Body of pancreas (tissue), 4 donors: ENCODE results near the gene WWOX. TPM values are rescaled to one million over a fixed set of nuclear protein-coding genes. Genes with fewer than 3 reads are reported as not detected.

Experiments
- ATAC-seq: fragments of 150-250 bp; one replicate; pipeline ENCODE4 v1.9.1; 2016
- DNase-seq, 4 donors: peaks; one replicate each; pipeline ENCODE4 v3.0.0-alpha.2; 2019
- H3K27ac ChIP-seq, 4 donors: fragments of 200-600 bp; sonication (generic); 1 replicate in 3 of 4; 2 replicates in 1 of 4; pipeline versions ENCODE4 v1.5.1 to v1.6.1; 2016 to 2019; ENCODE audit warnings: mild to moderate bottlenecking in 1 of 4, mixed read lengths in 1 of 4, moderate library complexity in 1 of 4
- H3K27me3 ChIP-seq, 2 donors: fragments of 200-600 bp; sonication (generic); one replicate each; pipeline ENCODE4 v1.6.0; 2016; ENCODE audit warnings: mild to moderate bottlenecking in 1 of 2
- H3K36me3 ChIP-seq, 2 donors: fragments of 200-600 bp; sonication (generic); replicated peaks in 1 of 2; 2 replicates each; pipeline ENCODE4 v1.5.1; 2016; ENCODE audit warnings: low read depth in 2 of 2; ENCODE audit not compliant: insufficient read depth in 1 of 2
- H3K4me1 ChIP-seq: fragments of 200-600 bp; sonication (generic); one replicate; pipeline ENCODE4 v1.6.0; 2016
- H3K4me3 ChIP-seq, 2 donors: fragments of 200-600 bp; sonication (generic); 1 replicate in 1 of 2; 2 replicates in 1 of 2; pipeline ENCODE4 v1.5.1; 2016 to 2019
- H3K9me3 ChIP-seq, 3 donors: fragments of 200-600 bp; sonication (generic); 1 replicate in 2 of 3; 2 replicates in 1 of 3; pipeline ENCODE4 v1.5.1; 2016
- POLR2A ChIP-seq, 3 donors: fragments of 450-650 bp; IDR thresholded peaks; one replicate each; pipeline ENCODE4 v1.6.1; 2016; ENCODE audit warnings: antibody characterized with exemption in 3 of 3, mild to moderate bottlenecking in 2 of 3
- WGBS, 2 donors: methylation state at CpG; one replicate each; pipeline ENCODE4 v1.1.5; 2017; 5-methylcytosine and 5-hydroxymethylcytosine counted together
- intact Hi-C: fragments of 100-400 bp; cut with DNase I; formaldehyde crosslinking; loops from one replicate; pipeline ENCODE4 v1.15.1; 2023
- total RNA-seq, 2 donors: library from RNA; depleted of rRNA; stranded (reverse); fragments of >200 nt; gene quantifications; one replicate each; pipeline ENCODE4 v1.1.0, GENCODE V29; 2016
- TF ChIP-seq, protein P1 (sequence below), 7 experiments: fragments of 450-650 bp in 4 of 7; fragments of 200-600 bp in 3 of 7; sonication (generic) in 3 of 7; IDR thresholded peaks; one replicate each; pipeline ENCODE4 v1.5.1; 2016 to 2019; ENCODE audit warnings: antibody characterized with exemption in 7 of 7

The WWOX gene
- total RNA-seq, 2 donors from 2014 or later = 52.7 to 67.2 TPM

DNA sequence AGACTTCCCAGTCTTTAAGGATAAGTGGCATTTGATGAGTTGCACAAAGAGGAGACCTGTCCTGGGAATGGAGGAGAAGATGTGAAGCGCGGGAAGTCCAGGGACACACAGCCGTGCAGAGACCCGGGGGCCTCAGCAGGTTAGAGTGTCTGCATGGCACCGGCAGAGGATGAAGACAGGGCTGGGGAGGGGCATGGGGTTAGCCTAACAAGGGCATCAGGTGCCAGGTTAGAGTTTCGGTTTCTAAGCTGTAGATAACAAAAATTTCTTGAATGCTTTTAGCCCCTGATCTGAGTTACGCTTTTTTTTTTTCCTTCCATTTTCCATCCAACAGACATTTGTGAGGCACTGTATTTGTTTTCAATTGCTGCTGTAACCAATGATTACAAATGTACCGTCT, 906.8 kb downstream of the WWOX start:
- intact Hi-C loops = loop anchor here (10.0 kb wide), 1 partner anchor 59 kb away; no protein-coding TSS in a partner anchor
- ATAC-seq (no peak), DNase-seq (no peak)
- no peaks in the 10 kb centered on the region for H3K27me3 ChIP-seq
- no peaks in the 10 kb centered on the region for H3K4me1 ChIP-seq
- H3K36me3 ChIP-seq = no peaks in the 10 kb centered on the region
- no peak for TF ChIP-seq POLR2A (IDR thresholded peaks at IDR 0.05)
- TF ChIP-seq, protein P1, sequence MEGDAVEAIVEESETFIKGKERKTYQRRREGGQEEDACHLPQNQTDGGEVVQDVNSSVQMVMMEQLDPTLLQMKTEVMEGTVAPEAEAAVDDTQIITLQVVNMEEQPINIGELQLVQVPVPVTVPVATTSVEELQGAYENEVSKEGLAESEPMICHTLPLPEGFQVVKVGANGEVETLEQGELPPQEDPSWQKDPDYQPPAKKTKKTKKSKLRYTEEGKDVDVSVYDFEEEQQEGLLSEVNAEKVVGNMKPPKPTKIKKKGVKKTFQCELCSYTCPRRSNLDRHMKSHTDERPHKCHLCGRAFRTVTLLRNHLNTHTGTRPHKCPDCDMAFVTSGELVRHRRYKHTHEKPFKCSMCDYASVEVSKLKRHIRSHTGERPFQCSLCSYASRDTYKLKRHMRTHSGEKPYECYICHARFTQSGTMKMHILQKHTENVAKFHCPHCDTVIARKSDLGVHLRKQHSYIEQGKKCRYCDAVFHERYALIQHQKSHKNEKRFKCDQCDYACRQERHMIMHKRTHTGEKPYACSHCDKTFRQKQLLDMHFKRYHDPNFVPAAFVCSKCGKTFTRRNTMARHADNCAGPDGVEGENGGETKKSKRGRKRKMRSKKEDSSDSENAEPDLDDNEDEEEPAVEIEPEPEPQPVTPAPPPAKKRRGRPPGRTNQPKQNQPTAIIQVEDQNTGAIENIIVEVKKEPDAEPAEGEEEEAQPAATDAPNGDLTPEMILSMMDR (IDR thresholded peaks at IDR 0.05) = no peak
- 93 to 94% methylated on average over 8 of the region's 8 CpGs for WGBS, 2 donors
- H3K9me3 ChIP-seq = no peaks in the 10 kb centered on the region
- H3K27ac ChIP-seq = no peak overlapping the region
- no peak overlapping the region for H3K4me3 ChIP-seq

- H3K27me3 ChIP-seq = no peaks in the 10 kb centered on the region
- no peaks in the 10 kb centered on the region for H3K9me3 ChIP-seq
- H3K4me1 ChIP-seq = no peaks in the 10 kb centered on the region
- H3K27ac ChIP-seq = no peak overlapping the region
- ATAC-seq (no peak), DNase-seq (no peak)
- intact Hi-C loops = loop anchor here (10.0 kb wide), 1 partner anchor 58 kb away; no protein-coding TSS in a partner anchor
- no peak for TF ChIP-seq POLR2A (IDR thresholded peaks at IDR 0.05)
- TF ChIP-seq, protein P1 (IDR thresholded peaks at IDR 0.05) = no peak
- WGBS, 2 donors = 53 to 60% methylated on average over 5 of the region's 5 CpGs
- H3K4me3 ChIP-seq = no peak overlapping the region
- no peaks in the 10 kb centered on the region for H3K36me3 ChIP-seq
Measured at GRCh38 chr16:79006765-79007164, 907.3 kb downstream of the WWOX start.

DNA sequence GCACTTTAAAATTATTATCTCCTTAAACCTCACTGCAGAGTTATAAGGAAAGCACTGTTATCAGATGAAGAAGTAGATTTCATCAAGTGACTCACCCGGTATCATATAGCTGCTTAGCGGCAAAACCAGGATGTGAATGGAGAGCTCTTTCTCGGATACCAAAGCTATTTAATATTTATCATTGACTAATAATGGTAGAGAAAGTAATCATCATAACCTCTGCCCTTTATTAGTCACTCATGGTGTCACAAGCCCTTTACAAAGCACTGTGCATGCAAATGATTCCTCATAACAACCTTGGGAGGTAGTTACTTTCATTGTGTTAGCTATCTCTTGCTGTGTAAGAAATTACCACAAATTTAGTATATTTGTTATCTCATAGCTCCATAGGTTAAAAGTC, 908.2 kb downstream of the WWOX start:
- Histone ChIP-seq H3K4me1 (no peaks in the 10 kb centered on the region), H3K9me3 (no peaks in the 10 kb centered on the region), H3K27ac (no peak overlapping the region), H3K36me3 (no peaks in the 10 kb centered on the region), H3K4me3 (no peak overlapping the region), H3K27me3 (no peaks in the 10 kb centered on the region)
- intact Hi-C loops = loop anchor here (10.0 kb wide), 1 partner anchor 57 kb away; no protein-coding TSS in a partner anchor
- TF ChIP-seq, protein P1 (IDR thresholded peaks at IDR 0.05) = no peak
- no peak for TF ChIP-seq POLR2A (IDR thresholded peaks at IDR 0.05)
- 90 to 98% methylated on average over 3 of the region's 3 CpGs for WGBS, 2 donors
- ATAC-seq = no peak
- no peak for DNase-seq

DNA sequence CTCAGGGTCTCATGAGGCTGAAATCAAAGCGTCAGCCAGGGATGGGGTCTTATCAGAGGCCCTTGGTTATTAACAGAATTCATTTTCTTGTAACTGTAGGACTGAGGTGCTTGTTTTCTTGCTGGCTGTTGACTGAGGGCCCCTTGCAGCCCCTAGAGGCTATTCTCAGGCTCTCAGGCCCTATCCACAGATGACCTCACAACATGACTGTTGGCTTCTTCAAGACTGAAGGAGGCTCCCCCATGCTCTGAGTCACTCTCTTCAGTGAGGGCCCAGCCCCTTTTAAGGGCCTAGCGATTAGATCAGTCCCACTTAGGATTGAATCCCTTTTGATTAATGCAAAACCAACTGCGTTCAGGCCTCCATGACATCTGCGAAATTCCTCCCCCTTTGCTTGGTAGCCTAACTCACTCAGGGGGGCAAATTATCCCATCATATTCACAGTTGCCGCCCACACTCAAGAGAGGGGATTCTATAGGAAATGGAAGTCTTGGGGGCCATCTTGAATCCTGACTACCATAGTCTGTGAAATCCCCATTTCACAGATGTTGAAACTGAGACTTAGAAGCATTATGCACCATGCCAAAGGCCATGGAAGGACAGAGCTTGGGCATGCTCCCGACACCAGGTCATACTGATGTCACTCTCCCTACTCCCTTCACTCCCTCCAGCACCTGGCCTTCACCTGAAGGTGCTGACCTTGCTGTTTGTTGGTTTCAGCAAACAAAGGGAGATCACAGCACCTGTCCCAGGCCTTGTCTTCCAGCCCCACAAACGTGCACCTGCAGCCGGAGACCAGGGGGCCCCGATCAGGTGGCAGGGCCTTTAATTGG, 908.8 kb downstream of the WWOX start:
- WGBS, 2 donors = 82 to 83% methylated on average over 9 of the region's 9 CpGs
- no peaks in the 10 kb centered on the region for H3K9me3 ChIP-seq
- TF ChIP-seq, protein P1 (IDR thresholded peaks at IDR 0.05) = no peak
- no peak for TF ChIP-seq POLR2A (IDR thresholded peaks at IDR 0.05)
- DNase-seq (no peak), ATAC-seq (no peak)
- H3K27me3 ChIP-seq = no peaks in the 10 kb centered on the region
- no peaks in the 10 kb centered on the region for H3K4me1 ChIP-seq
- no peaks in the 10 kb centered on the region for H3K36me3 ChIP-seq
- intact Hi-C loops = loop anchor here (10.0 kb wide), 1 partner anchor 57 kb away; no protein-coding TSS in a partner anchor
- H3K4me3 ChIP-seq = no peak overlapping the region
- H3K27ac ChIP-seq = no peak overlapping the region

DNA sequence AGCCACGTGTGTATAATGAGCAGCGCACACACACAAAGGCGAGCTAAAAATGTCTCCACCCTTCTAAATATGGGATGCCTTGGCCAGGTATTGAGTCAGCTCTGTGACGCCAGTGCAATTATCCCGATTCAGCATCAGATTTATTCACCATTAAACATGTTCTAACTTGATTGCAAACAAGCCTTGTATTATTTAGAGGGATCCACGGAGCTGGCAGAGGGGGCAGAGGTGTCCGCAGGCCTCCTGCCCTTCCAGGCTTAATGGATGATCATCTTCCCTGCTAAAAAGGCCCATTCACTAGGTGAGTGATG, 909.4 kb downstream of the WWOX start:
- TF ChIP-seq POLR2A (IDR thresholded peaks at IDR 0.05) = no peak
- TF ChIP-seq, protein P1 (IDR thresholded peaks at IDR 0.05) = no peak
- no peak overlapping the region for H3K4me3 ChIP-seq
- H3K9me3 ChIP-seq = no peaks in the 10 kb centered on the region
- 77 to 78% methylated on average over 6 to 7 of the region's 7 CpGs for WGBS, 2 donors
- H3K4me1 ChIP-seq = no peaks in the 10 kb centered on the region
- H3K27ac ChIP-seq = no peak overlapping the region
- no peaks in the 10 kb centered on the region for H3K36me3 ChIP-seq
- ATAC-seq (no peak), DNase-seq (no peak)
- intact Hi-C loops = loop anchor here (10.0 kb wide), 1 partner anchor 56 kb away; no protein-coding TSS in a partner anchor
- H3K27me3 ChIP-seq = no peaks in the 10 kb centered on the region
